Measurements from ENCODE around the gene ELK3.

ELK3 gene

GRCh38 chr12:96213869-96214268 lies 19.7 kb downstream of the ELK3 start:
- no peak for DNase-seq

GRCh38 chr12:96215919-96216273 lies 21.7 kb downstream of the ELK3 start:
- no peak for DNase-seq

- no peak for DNase-seq
Observed at GRCh38 chr12:96218989-96219678, 25.0 kb downstream of the ELK3 start.

GRCh38 chr12:96219700-96220206 lies 25.6 kb downstream of the ELK3 start:
- DNase-seq: no peak

GRCh38 chr12:96220902-96221301 lies 26.7 kb downstream of the ELK3 start:
- no peak for DNase-seq

GRCh38 chr12:96221391-96221790 lies 27.2 kb downstream of the ELK3 start:
- DNase-seq: no peak

GRCh38 chr12:96223411-96224218 lies 29.4 kb downstream of the ELK3 start:
- DNase-seq: no peak

GRCh38 chr12:96224219-96224615 lies 30.0 kb downstream of the ELK3 start:
- no peak for DNase-seq

- DNase-seq: no peak
Observed at GRCh38 chr12:96225044-96225855, 31.1 kb downstream of the ELK3 start.

- DNase-seq: no peak
Observed at GRCh38 chr12:96225994-96226399, 31.8 kb downstream of the ELK3 start.

GRCh38 chr12:96226401-96226800 lies 32.2 kb downstream of the ELK3 start:
- no peak for DNase-seq

GRCh38 chr12:96226801-96227348 lies 32.7 kb downstream of the ELK3 start:
- DNase-seq: no peak

GRCh38 chr12:96227365-96228106 lies 33.4 kb downstream of the ELK3 start:
- no peak for DNase-seq

- no peak for DNase-seq
Observed at GRCh38 chr12:96228566-96229248, 34.5 kb downstream of the ELK3 start.

- no peak for DNase-seq
Observed at GRCh38 chr12:96230646-96231045, 36.5 kb downstream of the ELK3 start.

GRCh38 chr12:96233168-96233567 lies 39.0 kb downstream of the ELK3 start:
- no peak for DNase-seq

- no peak for DNase-seq
Observed at GRCh38 chr12:96233939-96234461, 39.8 kb downstream of the ELK3 start.

- DNase-seq: no peak
Observed at GRCh38 chr12:96234591-96235483, 40.7 kb downstream of the ELK3 start.

- no peak for DNase-seq
Observed at GRCh38 chr12:96235484-96235826, 41.3 kb downstream of the ELK3 start.

GRCh38 chr12:96236221-96236822 lies 42.1 kb downstream of the ELK3 start:
- DNase-seq: peak in 5 of 6 experiments; percentile 23 to 50 (median 48)
